ENCODE measurements around the gene STAP2. TPM values are rescaled to one million over a fixed set of nuclear protein-coding genes. Genes with fewer than 3 reads are reported as not detected.
A peak's percentile ranks its signal among the peaks of the same experiment; 100 is the strongest.

STAP2 gene
- total RNA-seq, 4 donors from 2014 or later = 3.1 to 6.0 (median 4.8) TPM; not detected in 1

- DNase-seq (ENCODE audit: low spot score in 2 of 2) = peak; percentile 19 to 56
- WGBS, 2 donors = 3 to 5% methylated on average over 22 to 30 of the region's 30 CpGs
Observed at GRCh38 chr19:4327252-4327876, 11.3 kb downstream of the STAP2 start.

GRCh38 chr19:4326837-4327251 lies 11.8 kb downstream of the STAP2 start:
- peaks cover 0 to 26% (median 9%) of the 10 kb centered on the region in 4 donors for H3K4me1 ChIP-seq
- peaks cover 0 to 9% (median 0%) of the 10 kb centered on the region in 4 donors for H3K9me3 ChIP-seq
- H3K36me3 ChIP-seq = no peaks in the 10 kb centered on the region
- H3K27ac ChIP-seq = no peak overlapping the region
- peak overlapping the region in 1 of 4 donors; percentile 36 for H3K4me3 ChIP-seq
- H3K27me3 ChIP-seq = peaks cover 0 to 15% of the 10 kb centered on the region in 2 donors
- no peak for DNase-seq (ENCODE audit: low spot score in 2 of 2)
- 5 to 7% methylated on average over 25 to 30 of the region's 33 CpGs for WGBS, 2 donors
- TF ChIP-seq EP300 (IDR thresholded peaks at IDR 0.05) (no peak), CTCF (IDR thresholded peaks at IDR 0.05) (no peak), POLR2A (IDR thresholded peaks at IDR 0.05) (no peak)

More at GRCh38 chr19:4327252-4327876, 11.3 kb downstream of the STAP2 start:
- Histone ChIP-seq H3K27me3 (peaks cover 0 to 15% of the 10 kb centered on the region in 2 donors), H3K36me3 (no peaks in the 10 kb centered on the region), H3K4me1 (peaks cover 0 to 26% (median 9%) of the 10 kb centered on the region in 4 donors), H3K4me3 (peak overlapping the region; percentile 20 to 36 (median 22)), H3K27ac (no peak overlapping the region), H3K9me3 (peaks cover 0 to 6% (median 0%) of the 10 kb centered on the region in 4 donors)
- TF ChIP-seq POLR2A (IDR thresholded peaks at IDR 0.05) = no peak
- no peak for TF ChIP-seq CTCF (IDR thresholded peaks at IDR 0.05)
- TF ChIP-seq EP300 (IDR thresholded peaks at IDR 0.05) = no peak

- Histone ChIP-seq H3K4me3 (no peak overlapping the region), H3K9me3 (peaks cover 0 to 14% (median 0%) of the 10 kb centered on the region in 4 donors), H3K4me1 (peaks cover 0 to 26% (median 9%) of the 10 kb centered on the region in 4 donors), H3K27me3 (peaks cover 0 to 15% of the 10 kb centered on the region in 2 donors), H3K27ac (no peak overlapping the region), H3K36me3 (no peaks in the 10 kb centered on the region)
- TF ChIP-seq EP300 (IDR thresholded peaks at IDR 0.05) (no peak), POLR2A (IDR thresholded peaks at IDR 0.05) (no peak), CTCF (IDR thresholded peaks at IDR 0.05) (no peak)
- no peak for DNase-seq (ENCODE audit: low spot score in 2 of 2)
- WGBS, 2 donors = 37 to 44% methylated on average over 12 to 13 of the region's 13 CpGs
Observed at GRCh38 chr19:4326215-4326836, 12.3 kb downstream of the STAP2 start.

- H3K9me3 ChIP-seq = peaks cover 0 to 18% (median 0%) of the 10 kb centered on the region in 4 donors
- no peak overlapping the region for H3K4me3 ChIP-seq
- H3K27me3 ChIP-seq = peaks cover 0 to 15% of the 10 kb centered on the region in 2 donors
- H3K4me1 ChIP-seq = peaks cover 0 to 26% (median 9%) of the 10 kb centered on the region in 4 donors
- H3K27ac ChIP-seq = no peak overlapping the region
- DNase-seq (ENCODE audit: low spot score in 2 of 2) = no peak
- TF ChIP-seq EP300 (IDR thresholded peaks at IDR 0.05) = no peak
- H3K36me3 ChIP-seq = no peaks in the 10 kb centered on the region
- 83 to 84% methylated on average over 9 to 12 of the region's 12 CpGs for WGBS, 2 donors
Observed at GRCh38 chr19:4324228-4324627, 14.4 kb downstream of the STAP2 start.

GRCh38 chr19:4323692-4324091 lies 14.9 kb downstream of the STAP2 start:
- TF ChIP-seq CTCF (IDR thresholded peaks at IDR 0.05) (no peak), EP300 (IDR thresholded peaks at IDR 0.05) (no peak), POLR2A (IDR thresholded peaks at IDR 0.05) (no peak)
- H3K4me3 ChIP-seq = no peak overlapping the region
- no peak overlapping the region for H3K27ac ChIP-seq
- H3K36me3 ChIP-seq = no peaks in the 10 kb centered on the region
- H3K9me3 ChIP-seq = peaks cover 0 to 18% (median 0%) of the 10 kb centered on the region in 4 donors
- no peak for DNase-seq (ENCODE audit: low spot score in 2 of 2)
- 87 to 90% methylated on average over 3 to 7 of the region's 9 CpGs for WGBS, 2 donors
- H3K4me1 ChIP-seq = peaks cover 0 to 23% (median 7%) of the 10 kb centered on the region in 4 donors
- H3K27me3 ChIP-seq = peaks cover 0 to 15% of the 10 kb centered on the region in 2 donors
